Measurements from ENCODE around the gene PCDHGA2. TPM values are rescaled to one million over a fixed set of nuclear protein-coding genes. Genes with fewer than 3 reads are reported as not detected.
A peak's percentile ranks its signal among the peaks of the same experiment; 100 is the strongest.

PCDHGA2 gene
- total and polyA plus RNA-seq, 9 of the 15 experiments (the other 6 are each of a cell fraction or from before 2014, with no cell fraction given): 0.07 to 0.27 (median 0.15) TPM; not detected in 2

GRCh38 chr5:141320225-141321169 lies 18.1 kb upstream of the PCDHGA2 start, which contains the start of gene TAF7 (continued):
- TF ChIP-seq GTF2A2 (tag; IDR thresholded peaks at IDR 0.05) (0 out of 2 replicates have a peak, but pooled peaks have one; percentile 39), CCNT2 (IDR thresholded peaks at IDR 0.05; ENCODE audit: borderline replicate concordance, extremely low read depth, insufficient read length, low read depth, low read length) (peak; percentile 38), KLF13 (tag; IDR thresholded peaks at IDR 0.05; ENCODE audit: borderline replicate concordance, low read depth) (no peak), TEAD2 (tag; IDR thresholded peaks at IDR 0.05) (no peak), RUNX1 (IDR thresholded peaks at IDR 0.05; ENCODE audit: low read depth) (no peak), ZHX1 (conservative IDR thresholded peaks at IDR 0.05; ENCODE audit: low read length) (0 out of 2 replicates have a peak, but pooled peaks have one; percentile 19), VEZF1 (CRISPR knock-in tag; IDR thresholded peaks at IDR 0.05) (peak; percentile 49; the same call in 1 of the 2 replicates), CHD1 (IDR thresholded peaks at IDR 0.05; ENCODE audit: low read length) (no peak), ZNF354B (CRISPR knock-in tag; IDR thresholded peaks at IDR 0.05) (no peak), EWSR1 (IDR thresholded peaks at IDR 0.05; ENCODE audit: borderline replicate concordance, low read depth, partially characterized antibody) (no peak), ZZZ3 (IDR thresholded peaks at IDR 0.05) (no peak; the same call in 1 of the 2 replicates), MBD1 (CRISPR knock-in tag; IDR thresholded peaks at IDR 0.05) (no peak), ZNF583 (CRISPR knock-in tag; IDR thresholded peaks at IDR 0.05) (no peak; the same call in 1 of the 2 replicates), TGIF2 (CRISPR knock-in tag; IDR thresholded peaks at IDR 0.05) (no peak), SREBF1 (IDR thresholded peaks at IDR 0.05; ENCODE audit: borderline replicate concordance, low read depth, low read length) (no peak), POLR3A (IDR thresholded peaks at IDR 0.05; ENCODE audit: borderline replicate concordance, extremely low read depth, insufficient read depth, insufficient read length) (no peak), FOXJ3 (CRISPR knock-in tag; IDR thresholded peaks at IDR 0.05) (no peak), MBD2 (IDR thresholded peaks at IDR 0.05; ENCODE audit: borderline replicate concordance, low read depth) (peak; percentile 67; the same call in 1 of the 2 replicates), SRSF9 (IDR thresholded peaks at IDR 0.05; ENCODE audit: borderline replicate concordance, low read depth, low read length) (no peak), U2AF1 (optimal IDR thresholded peaks at IDR 0.05; ENCODE audit: low read depth, low read length) (no peak), FUS (optimal IDR thresholded peaks at IDR 0.05; ENCODE audit: low read depth, low read length) (no peak), GTF2F1 (IDR thresholded peaks at IDR 0.05; ENCODE audit: low read depth, low read length) (peak; percentile 93)
